Vagina (tissue), 2 donors: Measurements from ENCODE around the gene FOXO1.

ENCODE experiments used
- CTCF ChIP-seq, 3 experiments: fragments of 450-650 bp in 2 of 3; fragments of 200-600 bp in 1 of 3; sonication (generic) in 1 of 3; IDR thresholded peaks; one replicate each; pipeline ENCODE4 v1.5.1; 2017 to 2019; ENCODE audit warnings: antibody characterized with exemption in 3 of 3, mild to moderate bottlenecking in 2 of 3, moderate library complexity in 2 of 3
- POLR2A ChIP-seq, 2 donors: fragments of 450-650 bp; IDR thresholded peaks; one replicate each; pipeline ENCODE4 v1.6.1; 2017; ENCODE audit warnings: antibody characterized with exemption in 2 of 2, mild to moderate bottlenecking in 2 of 2, moderate library complexity in 2 of 2
- POLR2AphosphoS5 ChIP-seq, 2 donors: sonication (generic); formaldehyde crosslinking; IDR thresholded peaks; one replicate each; pipeline ENCODE4 v1.9.0; 2017; ENCODE audit warnings: antibody characterized with exemption in 2 of 2, mild to moderate bottlenecking in 2 of 2, low read depth in 1 of 2; ENCODE audit not compliant: insufficient read depth in 1 of 2

- no peak for TF ChIP-seq CTCF (IDR thresholded peaks at IDR 0.05)
- TF ChIP-seq POLR2A (IDR thresholded peaks at IDR 0.05): no peak
- no peak for TF ChIP-seq POLR2AphosphoS5 (IDR thresholded peaks at IDR 0.05; ENCODE audit: insufficient read depth in 1 of 2, low read depth in 1 of 2)
Measured at GRCh38 chr13:40562975-40563349, 103.5 kb downstream of the FOXO1 start.
